Measurements from ENCODE around the gene OTUD5. TPM values are rescaled to one million over a fixed set of nuclear protein-coding genes. Genes with fewer than 3 reads are reported as not detected.

OTUD5 gene
- total RNA-seq, 4 donors from 2014 or later: 32.7 to 43.0 (median 38.3) TPM

DNA sequence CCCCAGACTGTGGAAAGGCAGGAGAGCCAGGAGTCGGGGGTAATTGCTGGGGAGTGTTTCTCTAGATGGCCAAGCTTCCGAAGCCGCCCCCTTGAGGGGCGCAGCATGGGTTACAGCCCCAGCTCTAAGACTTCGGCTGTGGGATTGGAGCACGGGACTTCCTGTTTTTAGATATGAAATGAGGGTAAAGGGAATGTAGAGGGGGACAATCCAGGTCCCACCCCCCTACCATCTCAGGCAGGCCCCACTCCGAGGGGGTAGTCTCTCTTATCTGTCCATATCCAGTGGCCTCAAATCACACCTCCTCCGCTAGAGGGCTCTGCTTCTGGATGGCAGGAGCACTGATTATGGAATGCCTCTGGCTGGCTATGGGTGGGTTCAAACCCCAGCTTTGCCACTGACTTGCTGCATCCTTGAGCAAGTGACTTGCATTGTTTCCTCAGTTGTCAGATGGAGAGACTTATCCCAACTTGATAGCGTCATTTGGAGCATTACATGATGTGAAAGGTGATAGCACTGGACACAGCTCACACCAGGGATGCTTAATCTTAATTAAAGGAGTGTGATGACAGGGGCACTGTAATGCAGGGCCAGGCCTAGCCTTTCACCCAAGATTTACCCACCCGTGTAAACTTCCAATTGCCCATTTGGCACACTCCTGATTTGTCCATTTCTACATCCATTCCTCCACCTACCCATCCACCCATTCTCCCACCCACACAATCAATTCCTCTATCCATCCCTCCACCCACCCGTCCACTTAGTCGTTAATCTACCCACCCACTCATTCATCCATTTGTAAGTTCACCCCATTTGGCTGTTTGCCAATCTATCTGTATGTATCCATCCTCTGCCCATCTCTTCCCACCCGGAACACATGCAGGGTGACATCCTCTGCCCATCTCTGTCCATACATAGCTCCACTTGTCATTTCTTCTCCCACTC, 15.1 kb upstream of the OTUD5 start:
- DNase-seq (ENCODE audit: low spot score): no peak
- peak in 1 of 3 donors; percentile 31 for TF ChIP-seq CTCF (IDR thresholded peaks at IDR 0.05)
- no peak for ATAC-seq (ENCODE audit: low FRiP score)

DNA sequence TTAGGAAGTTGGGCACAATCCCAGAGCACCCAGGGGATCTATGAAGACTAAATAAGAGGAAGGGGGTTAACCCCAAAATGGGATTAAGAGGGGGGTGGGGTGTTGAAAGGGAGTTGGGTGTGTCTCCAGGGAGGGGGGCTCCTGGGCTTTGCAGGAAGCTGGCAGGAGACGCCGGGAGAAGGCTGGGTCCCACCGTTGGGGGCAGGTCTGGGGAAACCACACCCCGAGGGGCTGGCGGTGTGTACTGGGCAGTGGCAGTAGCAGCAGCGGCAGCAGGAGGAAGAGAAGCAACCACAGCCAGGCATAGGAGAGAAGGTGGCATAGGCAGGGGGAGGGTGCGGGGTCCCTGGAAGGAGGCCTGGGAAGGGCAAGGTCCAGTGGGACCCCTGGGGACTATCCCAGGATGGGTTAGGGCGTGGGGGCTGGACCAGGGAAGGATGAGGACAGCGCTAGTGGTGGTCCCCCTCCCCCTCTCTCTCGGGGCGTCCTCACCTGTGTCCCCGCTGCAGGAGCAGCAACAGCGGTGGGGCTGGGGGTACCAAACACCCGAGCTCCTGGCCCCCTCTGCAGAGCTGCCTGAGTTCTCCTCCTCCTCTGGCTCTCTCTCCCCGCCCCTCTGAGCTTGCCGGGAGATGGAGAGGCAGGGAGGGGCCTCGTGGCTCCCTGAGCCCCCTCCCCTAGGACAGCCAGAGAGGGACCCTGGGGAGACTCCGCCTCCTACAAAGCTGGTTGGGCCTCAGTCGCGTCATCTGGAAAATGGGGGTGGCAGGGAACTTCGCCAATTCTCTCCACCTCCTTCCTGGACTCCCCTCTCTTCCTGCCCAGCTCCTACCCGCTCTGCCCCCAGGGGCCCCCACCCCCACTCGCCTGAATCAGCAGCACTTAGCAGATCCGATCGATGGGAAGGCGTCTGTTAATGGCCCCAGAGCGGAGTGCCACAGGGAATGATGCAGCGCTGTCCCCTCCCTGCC, 14.1 kb upstream of the OTUD5 start, which contains the start of gene KCND1:
TSS of gene KCND1 (minus strand) at position 596 of the 971 bp plus-strand sequence. CDS start 1,573 bp downstream, outside the sequence.
- ATAC-seq (ENCODE audit: low FRiP score): peak; percentile 50
- TF ChIP-seq CTCF (IDR thresholded peaks at IDR 0.05): no peak
- no peak for DNase-seq (ENCODE audit: low spot score)

GRCh38 chrX:48969471-48969870, 12.1 kb upstream of the OTUD5 start:
- no peak for DNase-seq (ENCODE audit: low spot score)
- ATAC-seq (ENCODE audit: low FRiP score): no peak
- TF ChIP-seq CTCF (IDR thresholded peaks at IDR 0.05): no peak

DNA sequence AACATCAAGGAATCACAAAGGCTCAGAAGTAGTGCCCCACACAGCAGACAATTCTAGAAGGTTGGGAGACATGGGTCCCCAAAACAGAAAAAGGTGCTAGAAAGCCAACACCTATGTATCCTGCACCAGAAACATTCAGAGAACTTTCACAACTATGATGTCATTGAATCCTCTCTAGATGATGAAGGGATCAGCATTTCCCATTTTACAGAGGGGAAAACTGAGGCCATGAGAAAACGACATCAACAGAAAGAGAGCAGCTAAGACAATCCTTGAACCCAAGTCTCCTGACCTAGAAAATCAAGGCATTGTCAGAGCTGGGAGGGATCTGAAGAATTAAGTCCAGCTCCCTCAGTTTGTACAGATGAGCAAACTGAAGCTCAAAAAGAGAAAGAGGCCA, 11.0 kb upstream of the OTUD5 start:
- ATAC-seq (ENCODE audit: low FRiP score): no peak
- no peak for TF ChIP-seq CTCF (IDR thresholded peaks at IDR 0.05)
- no peak for DNase-seq (ENCODE audit: low spot score)

DNA sequence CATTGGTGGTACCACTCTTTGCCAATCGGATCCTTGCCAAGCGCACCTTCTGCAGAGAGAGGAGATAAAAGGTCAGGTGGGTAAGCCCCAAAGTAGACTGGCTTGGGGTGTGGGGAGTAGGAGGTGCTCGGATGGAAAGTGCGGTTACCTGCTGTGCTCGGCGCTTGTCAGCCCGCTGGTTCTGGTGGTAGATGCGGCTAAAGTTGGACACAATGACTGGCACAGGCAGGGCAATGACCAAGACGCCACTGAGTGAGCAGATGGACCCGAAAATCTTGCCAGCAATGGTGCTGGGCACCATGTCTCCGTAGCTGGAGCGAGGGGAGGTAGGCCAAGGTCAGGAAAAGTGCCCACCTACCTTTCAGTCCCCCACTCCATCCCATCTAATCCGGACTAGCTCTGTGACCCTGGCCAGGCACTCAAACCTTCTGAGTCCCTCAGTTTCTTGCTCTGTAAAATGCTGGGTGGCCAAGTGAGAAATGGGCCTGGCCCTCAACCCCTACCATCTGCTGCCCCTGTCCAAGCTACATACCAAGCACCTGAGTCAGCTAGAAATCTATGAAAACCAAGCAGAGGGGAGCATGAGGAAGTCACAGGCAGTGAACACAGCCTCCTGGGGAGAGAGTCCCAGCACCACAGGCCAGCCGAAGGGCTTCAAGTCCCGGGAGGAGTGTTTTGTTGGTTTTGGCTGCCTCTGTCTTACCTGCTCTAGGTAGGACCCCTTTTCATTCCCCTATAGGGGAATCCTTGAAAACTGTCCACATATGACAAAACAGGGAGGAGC, 9.6 kb upstream of the OTUD5 start:
- TF ChIP-seq CTCF (IDR thresholded peaks at IDR 0.05): no peak
- no peak for DNase-seq (ENCODE audit: low spot score)
- no peak for ATAC-seq (ENCODE audit: low FRiP score)

GRCh38 chrX:48965959-48966358, 8.6 kb upstream of the OTUD5 start:
- ATAC-seq (ENCODE audit: low FRiP score): no peak
- no peak for DNase-seq (ENCODE audit: low spot score)
- TF ChIP-seq CTCF (IDR thresholded peaks at IDR 0.05): no peak

All from omental fat pad (tissue), 4 donors.